ENCODE results near the gene NUSAP1.
"Not testable (repeated sequence)": the region's sequence is repeated elsewhere in the genome, so short reads cannot be mapped to it uniquely, and the experiment has no call there.

DNA sequence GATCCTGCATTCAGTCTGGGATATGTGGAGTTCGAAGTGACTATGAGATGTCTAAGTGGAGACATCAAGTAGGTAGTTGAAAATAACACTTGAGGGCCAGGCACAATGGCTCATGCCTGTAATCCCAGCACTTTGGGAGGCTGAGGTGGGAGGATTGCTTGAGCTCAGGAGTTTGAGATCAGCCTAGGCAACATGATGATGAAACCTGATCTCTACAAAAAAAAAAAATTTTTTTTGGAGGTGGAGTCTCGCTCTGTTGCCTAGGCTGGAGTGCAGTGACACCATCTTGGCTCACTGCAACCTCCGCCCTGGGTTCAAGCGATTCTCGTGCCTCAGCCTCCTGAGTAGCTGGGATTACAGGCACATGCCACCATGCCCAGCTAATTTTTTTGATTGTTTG is 93.2 kb downstream of the NUSAP1 start:
- TF ChIP-seq CTCF, POLR2A (IDR thresholded peaks at IDR 0.05): not testable (repeated sequence)

All from upper lobe of left lung (tissue), 4 donors.